ENCODE results near the gene CAPS. TPM values are rescaled to one million over a fixed set of nuclear protein-coding genes. Genes with fewer than 3 reads are reported as not detected.
"Not testable (repeated sequence)": the region's sequence is repeated elsewhere in the genome, so short reads cannot be mapped to it uniquely, and the experiment has no call there.

CAPS gene
- total RNA-seq, 1 donor, result 10.6 TPM

GRCh38 chr19:5883157-5883873, 30.7 kb upstream of the CAPS start:
- not testable (repeated sequence) for H3K4me1 ChIP-seq (ENCODE audit: insufficient read depth, low read length); H3K27me3 ChIP-seq (ENCODE audit: insufficient read depth, low read length); H3K4me3 ChIP-seq (ENCODE audit: low read length); H3K9me3 ChIP-seq (ENCODE audit: low read depth, low read length)

- H3K4me1 ChIP-seq (ENCODE audit: insufficient read depth, low read length); H3K4me3 ChIP-seq (ENCODE audit: low read length); H3K27me3 ChIP-seq (ENCODE audit: insufficient read depth, low read length); H3K9me3 ChIP-seq (ENCODE audit: low read depth, low read length): not testable (repeated sequence)
Observed at GRCh38 chr19:5884065-5884811, 29.8 kb upstream of the CAPS start.

GRCh38 chr19:5889288-5889971, 24.6 kb upstream of the CAPS start:
- no peaks in the 10 kb centered on the region for H3K4me1 ChIP-seq (ENCODE audit: insufficient read depth, low read length)
- H3K9me3 ChIP-seq (ENCODE audit: low read depth, low read length), result no peaks in the 10 kb centered on the region
- H3K4me3 ChIP-seq (ENCODE audit: low read length), result no peak overlapping the region

GRCh38 chr19:5890099-5890498, 24.0 kb upstream of the CAPS start:
- no peaks in the 10 kb centered on the region for H3K9me3 ChIP-seq (ENCODE audit: low read depth, low read length)
- no peaks in the 10 kb centered on the region for H3K4me1 ChIP-seq (ENCODE audit: insufficient read depth, low read length)
- no peak overlapping the region for H3K4me3 ChIP-seq (ENCODE audit: low read length)
- no peaks in the 10 kb centered on the region for H3K27me3 ChIP-seq (ENCODE audit: insufficient read depth, low read length)

More at GRCh38 chr19:5889288-5889971, 24.6 kb upstream of the CAPS start:
- no peaks in the 10 kb centered on the region for H3K27me3 ChIP-seq (ENCODE audit: insufficient read depth, low read length)

- Histone ChIP-seq H3K9me3 (ENCODE audit: low read depth, low read length) (no peaks in the 10 kb centered on the region), H3K27me3 (ENCODE audit: insufficient read depth, low read length) (no peaks in the 10 kb centered on the region), H3K4me3 (ENCODE audit: low read length) (no peak overlapping the region), H3K4me1 (ENCODE audit: insufficient read depth, low read length) (no peaks in the 10 kb centered on the region)
Observed at GRCh38 chr19:5891572-5891937, 22.5 kb upstream of the CAPS start.

- H3K4me3 ChIP-seq (ENCODE audit: low read length), result no peak overlapping the region
- no peaks in the 10 kb centered on the region for H3K9me3 ChIP-seq (ENCODE audit: low read depth, low read length)
- no peaks in the 10 kb centered on the region for H3K27me3 ChIP-seq (ENCODE audit: insufficient read depth, low read length)
- H3K4me1 ChIP-seq (ENCODE audit: insufficient read depth, low read length), result no peaks in the 10 kb centered on the region
Observed at GRCh38 chr19:5891938-5892771, 21.9 kb upstream of the CAPS start.

GRCh38 chr19:5892772-5893275, 21.2 kb upstream of the CAPS start:
- H3K4me1 ChIP-seq (ENCODE audit: insufficient read depth, low read length), result no peaks in the 10 kb centered on the region

GRCh38 chr19:5893296-5893903, 20.7 kb upstream of the CAPS start:
- Histone ChIP-seq H3K4me1 (ENCODE audit: insufficient read depth, low read length) (no peaks in the 10 kb centered on the region), H3K27me3 (ENCODE audit: insufficient read depth, low read length) (no peaks in the 10 kb centered on the region), H3K9me3 (ENCODE audit: low read depth, low read length) (no peaks in the 10 kb centered on the region), H3K4me3 (ENCODE audit: low read length) (no peak overlapping the region)

More at GRCh38 chr19:5892772-5893275, 21.2 kb upstream of the CAPS start:
- Histone ChIP-seq H3K27me3 (ENCODE audit: insufficient read depth, low read length) (no peaks in the 10 kb centered on the region), H3K4me3 (ENCODE audit: low read length) (no peak overlapping the region), H3K9me3 (ENCODE audit: low read depth, low read length) (no peaks in the 10 kb centered on the region)

- Histone ChIP-seq H3K27me3 (ENCODE audit: insufficient read depth, low read length) (no peaks in the 10 kb centered on the region), H3K4me3 (ENCODE audit: low read length) (no peak overlapping the region), H3K4me1 (ENCODE audit: insufficient read depth, low read length) (no peaks in the 10 kb centered on the region), H3K9me3 (ENCODE audit: low read depth, low read length) (no peaks in the 10 kb centered on the region)
Observed at GRCh38 chr19:5893907-5894703, 19.9 kb upstream of the CAPS start.

- Histone ChIP-seq H3K4me1 (ENCODE audit: insufficient read depth, low read length) (no peaks in the 10 kb centered on the region), H3K4me3 (ENCODE audit: low read length) (no peak overlapping the region), H3K27me3 (ENCODE audit: insufficient read depth, low read length) (no peaks in the 10 kb centered on the region), H3K9me3 (ENCODE audit: low read depth, low read length) (no peaks in the 10 kb centered on the region)
Observed at GRCh38 chr19:5894704-5895349, 19.2 kb upstream of the CAPS start.

GRCh38 chr19:5895409-5895808, 18.6 kb upstream of the CAPS start:
- H3K9me3 ChIP-seq (ENCODE audit: low read depth, low read length), result no peaks in the 10 kb centered on the region
- H3K27me3 ChIP-seq (ENCODE audit: insufficient read depth, low read length), result no peaks in the 10 kb centered on the region
- H3K4me1 ChIP-seq (ENCODE audit: insufficient read depth, low read length), result no peaks in the 10 kb centered on the region
- no peak overlapping the region for H3K4me3 ChIP-seq (ENCODE audit: low read length)

GRCh38 chr19:5895890-5896289, 18.2 kb upstream of the CAPS start:
- Histone ChIP-seq H3K27me3 (ENCODE audit: insufficient read depth, low read length) (no peaks in the 10 kb centered on the region), H3K4me1 (ENCODE audit: insufficient read depth, low read length) (no peaks in the 10 kb centered on the region), H3K9me3 (ENCODE audit: low read depth, low read length) (no peaks in the 10 kb centered on the region), H3K4me3 (ENCODE audit: low read length) (no peak overlapping the region)

GRCh38 chr19:5896365-5897076, 17.5 kb upstream of the CAPS start:
- no peaks in the 10 kb centered on the region for H3K27me3 ChIP-seq (ENCODE audit: insufficient read depth, low read length)
- H3K9me3 ChIP-seq (ENCODE audit: low read depth, low read length), result no peaks in the 10 kb centered on the region
- H3K4me3 ChIP-seq (ENCODE audit: low read length), result no peak overlapping the region
- H3K4me1 ChIP-seq (ENCODE audit: insufficient read depth, low read length), result no peaks in the 10 kb centered on the region
